DMS153 treated with DMSO at 0.1 percent for 48 hours (cell line): ENCODE measurements around the gene COQ8A.

ENCODE experiments used
- DNase-seq: peaks from one replicate; lab custom pipeline; 2025; ENCODE audit not compliant: unreplicated experiment; lab: John Stamatoyannopoulos, UW

The COQ8A gene

GRCh38 chr1:227003165-227003564, 63.1 kb downstream of the COQ8A start:
- no peak for DNase-seq

- no peak for DNase-seq
Measured at GRCh38 chr1:227004796-227005195, 64.7 kb downstream of the COQ8A start.

- no peak for DNase-seq
Measured at GRCh38 chr1:227006226-227006796, 66.2 kb downstream of the COQ8A start.

GRCh38 chr1:227009937-227010336, 69.8 kb downstream of the COQ8A start:
- DNase-seq, result no peak

GRCh38 chr1:227010645-227011044, 70.6 kb downstream of the COQ8A start:
- no peak for DNase-seq

- no peak for DNase-seq
Measured at GRCh38 chr1:227016990-227017389, 76.9 kb downstream of the COQ8A start.

GRCh38 chr1:227032396-227032795, 92.3 kb downstream of the COQ8A start:
- no peak for DNase-seq

- no peak for DNase-seq
Measured at GRCh38 chr1:227033880-227034279, 93.8 kb downstream of the COQ8A start.

- DNase-seq, result no peak
Measured at GRCh38 chr1:227035316-227035715, 95.2 kb downstream of the COQ8A start.

GRCh38 chr1:227037121-227037520, 97.0 kb downstream of the COQ8A start:
- DNase-seq, result no peak
